GM21423 (cell line): ENCODE results near the gene MKKS.
A peak's percentile ranks its signal among the peaks of the same experiment; 100 is the strongest.

ENCODE experiments used
- ATAC-seq: cut with Tn5 transposase; IDR thresholded peaks from one replicate; pipeline ENCODE4 v1.9.1; 2021; ENCODE audit warnings: mild to moderate bottlenecking, moderate library complexity; ENCODE audit not compliant: unreplicated experiment

The MKKS gene

GRCh38 chr20:10370091-10370887, 63.7 kb downstream of the MKKS start:
- no peak for ATAC-seq

DNA sequence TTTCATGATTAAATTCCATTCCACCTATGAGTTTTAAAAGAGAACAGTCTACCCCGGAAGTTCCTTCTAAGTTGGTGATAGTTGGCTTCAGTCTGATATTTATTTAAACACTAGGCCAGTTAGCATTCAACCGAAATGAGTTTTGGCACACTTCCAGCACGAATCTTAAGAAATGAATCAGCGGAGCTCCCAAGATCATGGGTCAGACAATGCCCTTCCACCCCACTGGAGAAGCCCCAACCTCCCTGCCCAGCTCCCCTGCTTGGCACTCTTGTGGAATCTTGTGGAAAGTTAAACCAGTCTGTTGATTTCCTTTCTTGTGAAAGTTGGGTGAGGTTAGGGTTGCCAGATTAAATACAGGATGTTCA, 64.3 kb downstream of the MKKS start:
- ATAC-seq: no peak

GRCh38 chr20:10368702-10369041, 65.3 kb downstream of the MKKS start:
- ATAC-seq: no peak

DNA sequence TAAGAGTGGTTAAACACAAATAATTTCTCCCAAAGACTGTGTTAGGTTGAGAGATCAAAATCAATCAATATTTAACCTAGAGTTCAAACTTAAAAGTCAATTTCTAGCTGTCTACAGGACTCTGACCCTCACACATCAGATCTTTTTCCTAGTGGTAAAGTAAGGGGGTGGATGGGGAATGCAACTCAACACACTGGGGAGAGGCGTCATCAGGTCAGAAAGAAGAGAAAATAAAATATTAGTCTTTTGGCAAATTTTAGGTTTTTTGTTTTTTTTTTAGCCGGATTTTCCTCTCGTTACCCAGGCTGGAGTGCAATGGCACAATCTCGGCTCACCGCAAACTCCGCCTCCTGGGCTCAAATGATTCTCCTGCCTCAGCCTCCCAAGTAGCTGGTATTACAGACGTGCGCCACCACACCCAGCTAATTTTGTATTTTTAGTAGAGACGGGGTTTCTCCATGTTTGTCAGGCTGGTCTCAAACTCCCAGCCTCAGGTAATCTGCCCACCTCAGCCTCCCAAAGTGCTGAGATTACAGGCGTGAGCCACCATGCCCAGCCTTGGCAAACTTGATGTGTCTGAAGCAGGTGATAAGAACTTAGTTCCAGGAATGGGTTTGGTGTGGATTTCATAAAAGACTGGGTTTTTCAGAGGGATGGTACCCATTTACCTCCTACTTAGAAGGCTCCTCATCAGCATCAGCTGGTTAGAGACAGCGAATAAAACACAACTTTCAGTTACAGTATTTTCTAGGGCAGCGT, 65.9 kb downstream of the MKKS start:
- no peak for ATAC-seq

GRCh38 chr20:10367693-10367942, 66.4 kb downstream of the MKKS start:
- ATAC-seq: no peak

DNA sequence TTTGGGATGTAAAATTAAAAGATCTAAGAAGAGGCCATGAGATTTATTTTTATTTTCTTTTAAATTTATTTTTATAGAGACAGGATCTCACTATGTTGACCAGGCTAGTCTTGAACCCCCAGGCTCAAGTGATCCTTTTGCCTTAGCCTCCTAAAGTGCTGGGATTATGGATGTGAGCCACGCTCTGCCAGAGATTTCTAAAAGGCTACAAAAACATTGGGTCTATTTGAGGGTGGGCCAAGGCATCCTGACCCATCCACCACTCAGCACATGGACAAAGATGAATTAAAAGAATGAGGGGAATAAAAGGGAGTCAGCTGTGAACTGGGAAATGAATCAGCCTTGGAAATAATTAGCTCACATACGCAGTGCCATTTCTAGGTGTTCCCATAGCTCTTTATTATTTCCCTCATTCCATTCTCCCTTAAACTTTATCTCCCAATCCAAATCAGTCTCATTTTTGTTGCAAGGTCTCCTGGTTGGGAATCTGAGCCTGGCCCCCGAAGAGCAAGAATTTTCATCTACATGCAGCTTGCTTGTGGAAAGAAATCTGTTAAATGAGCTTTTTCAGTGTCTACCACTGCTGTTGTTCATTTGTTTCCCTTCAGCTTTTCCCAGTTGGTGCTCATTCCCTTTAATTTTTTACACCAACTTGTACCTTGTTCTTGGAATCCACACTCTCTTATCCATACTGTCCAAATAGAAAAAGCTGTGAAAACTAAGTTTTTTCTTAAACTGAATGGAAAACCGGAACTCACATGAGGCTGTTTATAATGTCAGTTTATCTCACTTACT, 66.9 kb downstream of the MKKS start:
- no peak for ATAC-seq

DNA sequence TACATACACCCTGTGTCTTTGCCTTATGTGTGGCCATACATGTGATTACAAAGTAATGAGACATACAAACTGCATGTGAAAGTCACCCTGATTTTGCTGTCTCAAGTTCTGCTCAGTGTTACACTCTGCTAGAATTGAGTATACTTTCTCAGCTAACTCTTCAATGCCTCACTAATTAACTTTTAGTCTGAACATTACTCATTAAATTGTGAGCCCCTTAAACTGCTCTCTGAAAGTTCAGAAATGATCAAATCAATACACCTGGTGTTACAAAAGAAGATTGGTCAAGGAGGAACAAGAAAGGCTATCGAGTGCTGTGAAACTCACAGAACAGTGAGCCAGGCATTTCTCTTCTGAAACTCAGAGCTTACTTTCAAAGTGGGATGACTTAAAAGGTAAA, 71.3 kb downstream of the MKKS start:
- peak; percentile 76 for ATAC-seq

DNA sequence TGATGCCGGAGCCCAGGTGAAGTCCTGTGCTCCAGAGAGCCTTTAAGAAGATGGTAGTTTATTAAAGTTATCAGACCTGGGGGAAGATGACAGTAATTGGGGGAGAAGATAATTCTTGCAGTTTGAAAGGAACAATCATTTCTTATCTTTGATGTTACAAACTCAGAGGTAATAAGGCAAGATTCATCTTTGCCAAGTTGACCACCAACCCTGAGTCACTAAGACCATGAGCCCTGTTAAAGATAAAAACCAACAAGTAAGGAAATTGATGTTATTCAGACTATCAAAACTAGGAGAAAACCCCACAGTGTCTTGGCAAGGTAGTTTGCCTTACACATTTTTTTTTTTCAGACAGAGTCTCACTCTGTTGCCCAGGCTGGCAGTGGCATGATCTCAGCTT, 73.1 kb downstream of the MKKS start:
- ATAC-seq: no peak

- no peak for ATAC-seq
Measured at GRCh38 chr20:10359621-10360040, 74.4 kb downstream of the MKKS start.

DNA sequence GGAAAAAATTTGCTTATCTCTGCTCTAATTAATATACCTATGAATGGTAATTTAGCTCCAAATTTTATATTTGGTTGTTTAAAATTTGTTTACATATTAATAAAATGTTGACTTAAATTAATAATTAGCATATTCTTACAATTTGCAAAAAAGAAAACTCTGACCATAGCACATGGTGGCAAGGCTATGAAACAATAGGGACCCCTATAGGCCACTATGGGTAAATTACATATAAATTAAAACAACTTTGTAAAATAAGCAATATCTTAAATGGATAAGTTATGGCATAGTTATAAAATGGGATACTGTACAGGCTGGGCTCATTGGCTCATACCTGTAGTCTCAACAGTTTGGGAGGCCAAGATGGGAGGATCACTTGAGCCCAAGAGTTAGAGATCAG, 76.0 kb downstream of the MKKS start:
- ATAC-seq: no peak

DNA sequence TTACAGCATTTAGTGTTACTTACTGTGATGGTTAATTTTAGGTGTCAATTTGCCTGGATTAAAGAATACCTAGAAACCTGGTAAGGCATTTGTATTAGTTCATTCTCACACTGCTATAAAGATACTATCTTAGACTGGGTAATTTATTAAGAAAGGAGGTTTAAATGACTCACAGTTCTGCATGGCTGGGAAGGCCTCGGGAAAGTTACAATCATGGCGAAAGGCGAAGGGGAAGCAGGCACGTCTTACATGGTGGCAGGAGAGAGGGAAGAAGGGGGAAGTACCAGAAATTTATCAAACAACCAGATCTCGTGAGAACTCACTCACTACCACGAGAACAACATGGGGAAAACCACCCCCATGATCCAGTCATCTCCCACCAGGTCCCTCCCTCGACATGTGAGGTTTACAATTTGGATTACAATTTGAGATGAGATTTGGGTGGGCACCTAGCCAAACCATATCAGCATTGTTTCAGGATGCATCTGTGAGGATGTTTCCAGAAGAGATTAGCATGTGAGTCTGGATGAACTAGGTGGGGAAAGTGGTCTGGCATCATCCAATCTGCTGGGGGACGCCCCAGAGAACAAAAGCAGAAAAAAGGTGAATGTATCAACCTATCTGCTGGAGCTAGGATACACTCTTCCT, 76.8 kb downstream of the MKKS start:
- ATAC-seq: no peak

GRCh38 chr20:10356628-10357027, 77.4 kb downstream of the MKKS start:
- ATAC-seq: no peak

- ATAC-seq: no peak
Measured at GRCh38 chr20:10352934-10353824, 80.8 kb downstream of the MKKS start.
